GM18519 (cell line): ENCODE data around the gene KIFAP3.

Source experiments
- ATAC-seq: cut with Tn5 transposase; IDR thresholded peaks from one replicate; pipeline ENCODE4 v1.9.1; 2021; ENCODE audit warnings: mild to moderate bottlenecking, moderate library complexity; ENCODE audit not compliant: unreplicated experiment, low FRiP score

Gene KIFAP3

DNA sequence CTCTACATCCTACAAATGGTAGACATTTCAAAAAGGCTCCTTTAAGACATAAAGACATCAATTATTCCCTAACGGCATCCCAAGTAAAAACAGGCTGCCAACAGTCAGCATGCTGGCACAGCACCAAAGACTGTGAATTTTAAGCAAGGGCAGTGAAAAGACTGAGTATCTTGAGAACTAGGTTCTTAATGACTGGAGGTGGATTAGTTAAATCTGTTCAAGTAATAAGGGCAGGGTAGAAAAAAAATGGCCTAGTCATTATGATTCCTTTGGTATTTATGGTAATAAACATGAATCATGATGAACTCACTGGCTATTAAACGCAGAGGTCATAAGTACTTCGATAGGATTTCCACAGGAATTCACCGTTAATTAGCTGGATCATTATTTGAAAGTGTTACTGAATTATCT is 75.2 kb downstream of the KIFAP3 start:
- no peak for ATAC-seq

DNA sequence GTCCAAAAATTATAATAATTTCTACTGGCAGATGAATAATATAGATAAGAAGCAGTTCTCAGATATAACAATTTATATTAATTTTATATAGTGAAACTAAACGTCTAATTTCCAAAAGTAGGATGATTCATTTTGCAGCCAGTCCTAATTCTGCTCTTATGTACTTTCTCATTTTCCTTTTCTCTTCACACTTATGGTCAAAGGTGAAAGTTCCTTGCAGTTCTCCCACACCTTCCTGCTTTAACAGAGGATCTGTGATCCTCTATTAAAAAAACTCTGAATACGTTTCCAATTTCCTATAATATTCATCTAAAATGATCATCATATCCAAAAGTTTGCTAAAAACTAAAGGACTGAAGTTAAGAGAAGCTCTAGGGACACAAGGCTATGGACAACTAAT is 78.5 kb downstream of the KIFAP3 start:
- ATAC-seq, result no peak

DNA sequence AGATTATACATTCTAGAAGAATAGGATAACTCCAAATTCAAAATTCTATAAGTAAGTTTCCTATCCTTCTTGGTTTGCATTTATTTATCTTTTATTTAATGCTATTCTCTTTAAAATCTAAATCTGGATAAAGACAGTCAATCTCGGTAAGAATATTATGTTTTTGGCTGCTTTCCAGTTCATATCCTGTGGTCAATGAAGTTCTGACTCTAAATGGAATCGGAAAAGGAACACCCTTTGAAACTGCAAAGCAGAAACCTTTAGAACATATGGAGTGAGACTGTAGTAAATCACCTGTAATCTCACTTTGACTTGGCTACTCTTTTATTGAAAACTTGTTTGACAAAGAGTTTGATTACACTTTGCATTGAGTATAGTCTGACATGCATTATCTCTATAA is 85.2 kb downstream of the KIFAP3 start:
- ATAC-seq, result no peak

DNA sequence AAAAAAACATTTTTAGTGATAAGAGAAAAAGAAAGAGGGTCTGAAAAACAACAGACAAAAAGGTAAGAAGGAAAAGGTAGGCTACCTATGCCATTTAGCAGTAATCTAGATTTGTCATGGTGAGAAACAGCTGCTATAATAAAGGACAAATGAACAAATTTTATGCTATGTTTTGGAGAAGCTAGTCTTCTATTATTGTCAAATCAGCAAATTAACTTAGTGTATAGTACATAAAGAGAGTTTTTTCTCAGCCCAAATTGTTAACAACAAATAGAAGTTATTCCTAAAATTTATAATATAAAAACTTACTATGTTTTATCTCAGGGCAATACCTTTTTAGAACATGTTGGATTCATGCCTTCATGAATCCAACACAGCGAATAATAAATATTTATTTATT is 88.7 kb downstream of the KIFAP3 start:
- ATAC-seq, result no peak

DNA sequence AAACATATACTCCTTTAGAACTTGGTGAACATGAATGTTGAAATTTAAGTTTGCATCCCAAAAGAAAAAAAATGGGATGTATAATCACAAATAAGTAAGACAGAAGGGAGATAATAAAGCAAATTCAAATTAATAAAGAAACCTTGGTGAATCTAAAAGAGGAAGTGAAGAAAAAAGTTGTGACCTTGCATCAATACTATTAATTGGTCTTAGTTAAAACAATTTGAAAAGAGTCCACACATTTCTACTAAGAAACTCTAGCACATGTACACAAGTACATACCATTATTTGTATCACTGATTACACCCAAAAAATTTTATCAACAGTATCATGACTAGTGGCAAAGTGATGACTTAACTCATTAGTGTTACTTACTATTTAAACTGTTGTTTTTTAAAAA is 100.4 kb downstream of the KIFAP3 start:
- no peak for ATAC-seq

DNA sequence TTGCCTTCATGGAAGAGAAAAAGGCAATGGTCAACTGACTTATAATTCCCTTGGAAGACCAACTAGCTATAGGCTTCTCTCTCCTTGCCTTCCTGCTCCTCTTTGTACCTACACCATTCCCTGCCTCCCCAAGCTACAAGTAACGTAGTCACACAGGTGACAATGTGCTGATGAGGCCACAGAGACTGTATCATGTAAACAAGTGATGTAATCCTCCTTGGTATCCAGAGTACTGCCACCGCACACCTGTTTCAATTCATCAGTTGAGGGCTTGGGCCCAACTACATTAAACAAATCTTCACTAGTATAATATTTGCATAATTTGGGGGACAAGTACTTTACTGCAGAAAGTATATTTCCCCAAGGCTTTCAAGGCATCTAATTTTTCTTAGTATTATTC is 104.4 kb downstream of the KIFAP3 start:
- ATAC-seq, result no peak

DNA sequence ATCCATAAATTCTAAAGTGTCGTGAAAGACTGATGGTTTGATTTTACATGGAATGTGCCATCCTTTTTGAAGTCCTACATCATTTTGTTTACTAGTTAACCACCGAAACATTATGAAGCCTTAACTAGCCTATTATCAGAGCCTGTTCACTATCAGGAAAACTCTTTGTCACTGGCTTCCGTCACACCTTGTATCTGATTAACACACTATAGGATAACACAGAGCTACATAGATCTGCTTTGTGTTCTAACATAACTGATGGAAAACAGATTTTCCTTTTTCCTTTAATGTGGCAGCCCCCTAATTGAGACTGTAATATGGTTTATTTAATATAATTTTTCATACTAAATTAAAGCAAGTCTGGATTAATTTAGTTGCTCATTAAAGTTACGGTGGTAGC is 106.3 kb downstream of the KIFAP3 start:
- no peak for ATAC-seq

DNA sequence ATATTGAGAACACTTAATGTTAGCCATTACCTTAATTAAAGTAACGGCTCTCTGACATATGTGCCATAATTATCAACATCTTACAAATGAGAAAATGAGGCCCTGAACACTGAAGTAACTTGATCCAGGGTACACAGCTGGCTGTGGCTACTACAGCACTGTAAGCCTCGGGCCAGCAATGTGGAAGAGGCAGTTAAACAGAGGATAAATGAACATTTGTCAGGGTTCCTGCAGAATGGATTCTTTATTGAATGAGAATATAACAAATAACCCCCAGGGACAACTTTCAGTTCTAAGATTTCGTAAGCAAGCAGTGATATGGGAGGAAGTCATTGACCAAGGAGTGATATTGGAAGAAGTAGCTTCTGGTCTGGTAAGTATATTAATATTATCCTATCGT is 110.3 kb downstream of the KIFAP3 start:
- ATAC-seq, result no peak

DNA sequence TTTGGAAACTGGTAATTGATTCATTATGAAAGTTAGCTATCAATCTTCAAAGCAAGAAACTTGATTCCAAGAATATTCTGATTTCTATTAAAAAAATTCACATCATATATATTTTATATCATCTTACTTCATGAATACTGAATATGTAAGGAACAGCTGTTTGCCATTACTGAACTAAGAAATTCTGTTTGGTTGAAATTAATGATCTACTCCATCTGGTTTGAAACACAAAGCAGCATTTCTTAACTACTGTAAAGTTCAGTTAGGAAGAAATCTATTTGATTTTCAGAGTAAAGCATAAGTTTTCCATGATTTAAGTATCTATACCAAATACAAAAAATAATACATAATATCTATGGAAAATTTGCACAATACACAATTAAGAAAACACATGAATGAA is 114.8 kb downstream of the KIFAP3 start:
- no peak for ATAC-seq

DNA sequence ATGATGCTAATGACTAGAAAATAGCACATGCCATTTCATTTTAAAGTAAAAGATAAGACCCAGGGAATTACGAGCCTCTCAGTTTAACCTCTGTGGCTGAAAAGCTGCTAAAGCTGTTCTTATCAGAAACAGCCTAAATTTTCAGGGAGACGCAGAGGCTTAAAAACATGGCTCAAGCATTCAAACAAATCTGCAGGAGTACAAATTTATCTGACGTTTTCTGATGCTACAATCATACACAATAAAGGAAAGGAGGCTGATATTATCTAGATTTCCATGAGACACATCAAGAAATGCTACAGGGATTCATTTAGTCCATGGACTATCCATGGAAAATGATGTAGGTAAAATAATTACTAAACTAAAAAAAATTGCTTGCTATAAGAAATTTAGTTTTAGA is 115.5 kb downstream of the KIFAP3 start:
- no peak for ATAC-seq

DNA sequence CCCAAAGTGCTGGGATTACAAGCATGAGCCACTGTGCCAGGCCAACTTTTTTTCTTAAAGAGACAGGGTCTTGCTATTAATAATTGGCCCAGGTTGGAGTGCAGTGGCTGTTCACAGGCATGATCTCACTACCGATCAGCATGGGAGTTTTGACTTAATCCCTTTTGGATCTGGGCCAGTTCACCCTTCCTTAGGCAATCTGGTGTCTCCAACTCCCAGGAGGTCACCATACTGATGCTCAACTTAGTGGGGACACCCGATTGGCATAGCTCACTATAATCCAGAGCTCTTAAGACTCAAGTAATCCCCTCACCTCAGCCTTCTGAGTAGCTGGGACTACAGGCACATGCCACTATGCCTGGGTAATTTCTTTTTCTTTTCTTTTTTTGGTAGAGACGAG is 116.6 kb downstream of the KIFAP3 start:
- no peak for ATAC-seq

DNA sequence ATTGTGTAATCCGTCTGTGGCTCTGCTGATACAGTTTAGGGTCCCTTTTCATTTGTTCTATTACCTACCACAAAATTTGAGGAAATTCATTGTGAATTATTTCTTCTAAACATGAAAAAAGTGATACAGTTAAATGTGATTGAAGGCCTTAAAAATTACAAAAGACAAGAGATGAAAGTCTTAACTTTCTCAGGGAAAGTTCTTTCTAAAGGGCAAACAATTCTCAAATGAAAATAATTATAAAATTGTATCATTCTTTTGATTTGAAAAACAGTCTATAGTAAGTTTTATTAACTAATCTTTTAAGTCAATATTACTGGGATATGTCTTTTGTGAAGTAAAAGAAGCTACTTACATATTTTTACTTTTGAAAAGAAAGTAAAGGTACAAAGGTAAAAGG is 123.4 kb downstream of the KIFAP3 start:
- ATAC-seq, result no peak

DNA sequence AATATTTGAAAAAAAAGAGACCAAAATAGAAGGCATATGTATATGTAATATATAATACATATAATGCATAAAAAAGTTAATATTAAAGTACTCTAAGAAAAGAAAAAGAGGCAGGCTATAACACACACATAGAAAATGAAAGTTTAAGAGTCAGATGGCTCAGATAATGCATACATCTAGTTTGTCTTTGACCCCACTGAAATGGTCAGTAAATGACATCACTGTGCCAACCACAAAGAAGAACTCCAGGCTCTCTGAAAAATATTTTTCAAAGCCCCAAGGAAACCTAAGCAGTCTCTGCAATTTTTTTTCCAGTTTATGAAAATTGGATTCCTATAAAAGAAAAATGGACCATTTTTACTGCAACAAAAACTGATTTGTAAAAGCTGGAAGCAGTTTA is 125.4 kb downstream of the KIFAP3 start:
- ATAC-seq, result no peak

DNA sequence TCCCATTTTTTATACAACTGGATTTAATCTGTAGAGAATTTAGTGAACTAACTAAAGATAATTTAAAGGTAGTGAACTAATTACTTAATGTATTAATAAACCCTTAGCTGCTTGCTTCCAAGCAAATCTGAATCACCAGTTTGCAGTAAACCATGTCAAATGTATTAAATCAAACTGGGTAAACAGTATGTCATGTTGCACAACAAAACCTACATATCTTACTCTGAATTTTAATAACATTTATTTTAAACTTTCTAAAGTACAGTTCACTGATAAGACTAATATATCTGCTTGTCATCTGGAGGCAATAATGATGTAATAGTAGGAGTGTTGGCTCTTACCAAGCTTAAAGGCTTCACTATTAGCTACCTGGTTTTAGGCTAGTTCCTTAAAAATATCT is 128.3 kb downstream of the KIFAP3 start:
- no peak for ATAC-seq

DNA sequence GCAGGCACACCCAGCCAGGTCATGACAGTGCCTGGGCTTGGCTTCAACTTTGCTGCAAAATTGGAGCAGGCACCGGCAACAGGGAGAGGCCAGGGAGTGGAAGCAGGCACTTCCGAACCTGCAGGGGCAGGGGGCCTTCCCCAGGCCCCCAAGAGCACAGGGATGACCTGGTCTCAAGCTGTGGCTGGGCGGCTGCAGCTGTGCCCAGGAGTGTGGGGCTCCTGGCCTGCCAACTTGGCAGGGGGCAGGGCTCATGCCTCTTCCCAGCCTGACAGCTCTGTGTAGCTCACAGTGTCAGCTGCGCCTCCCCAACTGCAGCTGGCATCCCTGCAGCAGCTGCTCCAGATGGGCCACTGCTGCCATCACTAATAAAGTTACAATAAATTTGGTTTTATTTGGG is 129.3 kb downstream of the KIFAP3 start:
- no peak for ATAC-seq

DNA sequence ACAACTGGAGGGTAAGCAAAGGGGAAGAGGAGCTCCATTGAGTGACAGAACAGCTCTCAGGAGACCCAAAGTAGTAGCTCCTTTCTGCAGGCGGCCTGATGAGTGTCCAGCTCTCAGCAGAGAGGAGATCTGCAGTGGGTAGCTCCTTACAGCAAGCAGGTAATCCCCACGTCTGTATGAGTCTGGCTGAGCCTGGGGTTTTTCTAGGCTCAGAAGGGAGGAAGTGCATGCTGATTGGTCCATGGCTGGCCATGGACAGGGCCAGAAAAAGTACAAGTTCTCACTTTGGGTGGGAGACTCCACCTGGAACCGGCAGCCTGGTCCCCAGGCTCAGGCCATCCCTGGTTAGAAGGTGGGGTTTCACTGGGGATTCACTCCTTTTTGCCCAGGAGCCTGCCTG is 129.9 kb downstream of the KIFAP3 start:
- ATAC-seq, result no peak

DNA sequence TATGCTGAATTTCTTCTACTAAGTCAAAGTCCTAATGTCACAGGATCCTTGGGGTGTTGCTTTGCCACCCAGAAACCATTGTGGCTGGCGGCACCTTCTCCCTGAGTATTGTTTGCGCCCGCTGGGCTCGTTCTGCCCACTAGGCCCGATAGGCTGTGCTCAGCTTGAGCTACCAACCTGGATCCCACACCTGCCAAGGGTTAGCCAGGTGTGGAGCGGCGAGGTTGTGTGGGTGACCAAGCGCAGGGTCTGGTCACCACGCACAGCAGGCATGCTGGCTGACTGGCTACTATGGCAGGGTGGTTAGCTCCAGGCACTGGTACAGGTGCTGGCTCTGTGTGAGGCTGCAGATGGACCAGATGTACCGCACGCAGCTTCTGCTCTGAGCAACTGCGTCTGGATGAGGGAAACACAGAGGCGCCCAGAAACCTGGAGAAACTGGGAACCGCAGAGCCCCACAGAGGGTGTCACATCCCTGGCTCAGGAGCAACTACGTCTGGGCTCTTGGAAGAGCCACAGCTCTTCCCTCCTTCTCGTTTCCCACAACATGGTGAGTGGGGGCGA is 130.4 kb downstream of the KIFAP3 start:
- ATAC-seq, result no peak

DNA sequence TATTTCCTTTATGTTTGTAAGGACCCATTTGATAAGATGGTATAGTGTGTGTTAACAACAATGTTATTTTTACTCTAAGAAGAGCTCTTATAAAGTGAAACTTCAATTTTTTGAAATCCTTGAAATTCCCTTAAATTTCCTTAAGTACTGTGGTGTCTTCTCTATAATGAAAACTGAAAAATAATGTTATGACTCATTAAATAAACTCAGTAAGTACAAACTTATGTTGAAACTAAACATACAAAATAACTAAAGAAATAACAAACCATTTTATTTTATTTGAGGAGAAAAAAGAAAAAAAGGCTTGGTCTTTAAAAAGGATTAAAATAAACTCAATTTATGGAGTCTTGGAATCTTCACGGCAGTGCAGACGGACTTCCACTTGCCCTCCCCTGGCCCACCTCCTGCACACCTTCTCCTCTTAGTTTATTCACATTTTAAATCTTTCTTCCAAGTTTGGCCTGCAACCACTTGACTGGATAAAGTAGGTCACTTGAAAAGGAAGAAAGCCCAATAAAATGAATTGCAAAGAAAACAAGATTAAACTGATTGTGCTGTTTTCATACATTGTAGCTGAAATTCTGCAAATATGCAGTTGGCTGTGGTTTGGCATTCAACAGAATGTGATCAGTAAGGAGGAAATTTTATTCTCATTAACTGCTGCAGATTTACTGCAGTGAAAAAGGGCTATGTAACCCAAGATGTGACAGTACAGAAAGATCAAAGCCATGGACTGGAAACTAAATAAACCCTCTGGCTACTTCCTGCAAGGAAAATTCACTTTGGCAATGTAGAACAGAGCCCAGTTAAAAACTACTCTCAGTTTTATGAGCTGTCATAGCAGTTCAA is 132.3 kb downstream of the KIFAP3 start:
- no peak for ATAC-seq

DNA sequence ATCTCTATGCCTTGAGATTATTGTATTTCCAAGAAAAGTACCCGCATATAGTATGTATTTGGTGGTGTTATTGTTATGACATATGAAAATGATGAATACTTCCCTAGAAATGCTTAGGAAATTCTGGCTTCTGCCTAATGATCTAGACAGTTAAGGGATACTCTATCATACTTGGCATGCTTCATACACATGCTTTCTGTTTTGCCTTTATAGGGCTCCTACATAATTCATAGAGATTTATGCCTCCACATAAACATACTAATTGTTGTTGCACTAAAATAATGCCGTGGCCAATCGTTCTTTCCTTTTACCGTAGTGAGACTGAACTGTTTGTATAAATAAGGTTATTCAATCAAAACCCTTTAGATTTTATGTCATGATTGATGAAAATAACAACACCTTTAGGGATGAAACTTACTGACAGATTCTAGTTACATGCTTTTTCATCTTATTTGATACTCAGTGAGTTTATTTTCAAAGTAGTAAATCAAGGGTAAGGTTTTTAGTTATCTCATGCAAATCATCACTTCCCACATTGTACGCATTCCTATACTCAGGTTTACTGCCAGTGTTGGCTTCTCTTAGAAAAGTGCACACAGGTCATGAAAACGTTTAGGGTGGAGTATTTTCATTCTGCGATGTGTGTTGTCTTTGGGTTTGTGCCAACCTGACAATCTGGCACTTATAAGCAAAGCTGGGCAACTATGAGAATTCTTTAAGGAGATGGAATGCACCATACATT is 140.3 kb downstream of the KIFAP3 start:
- no peak for ATAC-seq

DNA sequence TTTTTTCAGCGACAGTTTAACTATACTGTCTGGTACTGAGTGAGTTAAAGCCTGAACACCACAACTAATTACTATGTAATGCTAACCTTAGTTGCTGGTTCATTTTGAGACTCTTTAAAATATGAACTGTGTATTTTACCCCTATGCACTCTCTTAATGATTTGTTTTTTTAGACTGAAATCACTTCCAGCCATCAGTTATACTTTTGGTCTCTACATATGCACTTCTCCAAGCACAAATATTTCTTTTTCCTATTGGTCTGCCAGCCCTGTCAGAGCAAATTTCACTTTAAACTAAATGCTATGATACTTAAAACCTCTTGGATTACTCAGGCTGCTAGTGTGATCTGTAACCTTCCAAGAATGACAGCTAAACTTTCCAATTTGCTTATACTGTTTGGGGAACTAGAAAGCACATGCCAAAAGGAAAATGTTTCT is 142.7 kb downstream of the KIFAP3 start:
- ATAC-seq, result no peak

DNA sequence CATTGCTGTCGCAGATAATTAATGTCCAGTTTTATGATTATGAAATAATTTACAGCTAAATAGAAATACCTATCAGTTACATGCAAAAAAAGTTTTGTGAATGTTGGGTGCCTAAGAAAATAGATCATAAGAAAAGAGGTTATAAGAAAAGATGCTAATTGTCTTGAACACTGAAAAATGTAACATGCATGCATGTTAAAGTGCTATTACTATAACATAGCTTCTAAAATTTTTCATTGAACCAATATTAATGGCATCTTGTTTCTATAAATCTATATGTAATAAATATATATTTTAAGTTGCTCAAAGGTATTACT is 145.3 kb downstream of the KIFAP3 start:
- ATAC-seq, result no peak
